ENCODE results near the gene COL18A1.

DNA sequence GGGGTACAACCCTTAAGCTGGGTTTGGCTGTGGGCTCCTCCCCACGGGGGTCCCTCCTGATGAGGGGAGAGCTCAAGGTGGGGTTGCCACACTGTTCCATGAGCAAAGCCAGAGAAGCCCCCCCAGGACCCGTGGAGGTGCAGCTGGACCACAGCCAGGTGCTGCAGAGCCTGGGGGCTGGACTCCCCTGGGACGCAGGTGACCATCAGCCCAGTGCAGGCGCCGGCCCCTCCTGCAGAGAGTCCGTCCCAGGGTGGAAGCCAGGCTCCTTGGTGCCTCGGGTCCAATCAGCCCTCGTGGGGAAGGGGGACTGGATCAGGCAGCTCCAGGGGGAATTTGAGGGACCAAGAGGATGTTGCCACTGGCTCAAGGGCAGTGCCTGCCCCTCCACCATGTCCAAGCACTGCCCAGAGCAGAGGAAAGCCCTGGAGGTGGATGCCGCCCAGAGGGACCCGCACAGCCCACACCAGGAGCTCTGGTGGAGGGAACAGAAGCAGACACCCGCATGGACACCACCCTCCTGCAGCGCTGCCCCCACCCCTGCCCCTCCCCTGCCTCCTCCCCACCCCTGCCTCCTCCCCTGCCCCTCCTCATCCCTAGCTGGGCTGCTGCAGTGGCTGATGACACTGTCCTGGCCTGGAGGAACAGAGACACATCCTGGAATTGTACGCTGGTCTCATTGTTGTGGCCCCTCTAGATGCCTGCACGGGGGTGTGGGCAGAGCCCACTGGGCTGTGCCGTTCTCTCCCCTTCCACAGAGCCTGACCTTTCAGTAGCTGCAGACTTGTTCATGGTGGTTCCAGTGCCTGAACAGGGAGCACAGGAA is 30.8 kb upstream of the COL18A1 start:
- TF ChIP-seq CTBP1 (IDR thresholded peaks at IDR 0.05; ENCODE audit: borderline replicate concordance) (no peak), ARNT (IDR thresholded peaks at IDR 0.05) (no peak), TARDBP (IDR thresholded peaks at IDR 0.05) (no peak)

Data from HEK293T (cell line).